HG03139 (cell line): ENCODE data around the gene BTBD9.

Experiments used
- ATAC-seq: cut with Tn5 transposase; IDR thresholded peaks from one replicate; pipeline ENCODE4 v1.9.1; 2021; ENCODE audit not compliant: unreplicated experiment

BTBD9 gene

GRCh38 chr6:38310061-38310460 is 329.7 kb downstream of the BTBD9 start:
- ATAC-seq: no peak

GRCh38 chr6:38307740-38308139 is 332.0 kb downstream of the BTBD9 start:
- peak; percentile 75 for ATAC-seq

- no peak for ATAC-seq
These were observed 332.8 kb downstream of the BTBD9 start for GRCh38 chr6:38306931-38307330.

- ATAC-seq: peak; percentile 45
These were observed 333.6 kb downstream of the BTBD9 start for GRCh38 chr6:38305995-38306681.

- ATAC-seq: no peak
These were observed 336.9 kb downstream of the BTBD9 start for GRCh38 chr6:38302838-38303237.

- ATAC-seq: no peak
These were observed 337.6 kb downstream of the BTBD9 start for GRCh38 chr6:38302081-38302480.

GRCh38 chr6:38290133-38290799 is 349.5 kb downstream of the BTBD9 start:
- no peak for ATAC-seq

GRCh38 chr6:38287487-38287886 is 352.2 kb downstream of the BTBD9 start:
- ATAC-seq: no peak

GRCh38 chr6:38284802-38285394 is 354.8 kb downstream of the BTBD9 start:
- no peak for ATAC-seq

GRCh38 chr6:38283734-38284362 is 355.9 kb downstream of the BTBD9 start:
- no peak for ATAC-seq

GRCh38 chr6:38282911-38283310 is 356.8 kb downstream of the BTBD9 start:
- ATAC-seq: no peak

- ATAC-seq: no peak
These were observed 358.6 kb downstream of the BTBD9 start for GRCh38 chr6:38281126-38281525.

- no peak for ATAC-seq
These were observed 359.7 kb downstream of the BTBD9 start for GRCh38 chr6:38279963-38280588.

GRCh38 chr6:38279423-38279822 is 360.3 kb downstream of the BTBD9 start:
- ATAC-seq: no peak

GRCh38 chr6:38273325-38273724 is 366.4 kb downstream of the BTBD9 start:
- no peak for ATAC-seq

- ATAC-seq: no peak
These were observed 367.5 kb downstream of the BTBD9 start for GRCh38 chr6:38272222-38272621.

- ATAC-seq: no peak
These were observed 368.6 kb downstream of the BTBD9 start for GRCh38 chr6:38271081-38271480.

- ATAC-seq: no peak
These were observed 369.4 kb downstream of the BTBD9 start for GRCh38 chr6:38270367-38270766.

GRCh38 chr6:38269461-38270172 is 370.1 kb downstream of the BTBD9 start:
- ATAC-seq: no peak

GRCh38 chr6:38268342-38268741 is 371.4 kb downstream of the BTBD9 start:
- no peak for ATAC-seq

GRCh38 chr6:38266921-38267354 is 372.8 kb downstream of the BTBD9 start:
- no peak for ATAC-seq
